GM23338 (cell line): ENCODE measurements around the gene FBLN1. TPM values are rescaled to one million over a fixed set of nuclear protein-coding genes. Genes with fewer than 3 reads are reported as not detected.

Experiments used
- ATAC-seq: fragments of 200-7000 bp; cut with Tn5 transposase; 3 replicates; pipeline ENCODE4 v1.9.1; 2020
- DNase-seq: peaks from one replicate; pipeline ENCODE4 v3.0.0-alpha.2; 2015; ENCODE audit warnings: low spot score
- H2AFZ ChIP-seq: fragments of 200-600 bp; sonication (generic); 2 replicates; pipeline ENCODE4 v1.8.0; 2016; ENCODE audit warnings: antibody characterized with exemption, mild to moderate bottlenecking, moderate library complexity
- H3F3A ChIP-seq: fragments of 200-600 bp; sonication (generic); replicated peaks from 2 replicates; pipeline ENCODE4 v1.8.0; 2017; ENCODE audit warnings: antibody characterized with exemption, mixed run types, low read depth
- H3K27ac ChIP-seq: fragments of 200-600 bp; sonication (generic); 2 replicates; pipeline ENCODE4 v1.6.1; 2016; ENCODE audit warnings: low read depth
- H3K27me3 ChIP-seq: fragments of 200-600 bp; sonication (generic); 2 replicates; pipeline ENCODE4 v1.8.0; 2016; ENCODE audit warnings: mild to moderate bottlenecking, mixed run types, moderate library complexity; ENCODE audit not compliant: insufficient read depth
- H3K36me3 ChIP-seq: fragments of 200-600 bp; sonication (generic); 2 replicates; pipeline ENCODE4 v1.8.0; 2016; ENCODE audit warnings: mild to moderate bottlenecking; ENCODE audit not compliant: insufficient read depth
- H3K4me1 ChIP-seq: fragments of 200-600 bp; sonication (generic); 2 replicates; pipeline ENCODE4 v1.8.0; 2016; ENCODE audit warnings: mild to moderate bottlenecking, moderate library complexity; ENCODE audit not compliant: insufficient read depth
- H3K4me2 ChIP-seq: fragments of 200-600 bp; sonication (generic); 2 replicates; pipeline ENCODE4 v1.7.1; 2017; ENCODE audit warnings: mixed run types
- H3K4me3 ChIP-seq: fragments of 200-600 bp; sonication (generic); 2 replicates; pipeline ENCODE4 v1.6.1; 2016; ENCODE audit warnings: mixed run types
- H3K79me2 ChIP-seq: fragments of 200-600 bp; sonication (generic); replicated peaks from 2 replicates; pipeline ENCODE4 v1.8.0; 2017; ENCODE audit warnings: mild to moderate bottlenecking; ENCODE audit not compliant: insufficient read depth
- H3K9me2 ChIP-seq: fragments of 200-600 bp; sonication (generic); 2 replicates; pipeline ENCODE4 v1.8.0; 2017; ENCODE audit not compliant: insufficient read depth
- H4K20me1 ChIP-seq: fragments of 200-600 bp; sonication (generic); replicated peaks from 2 replicates; pipeline ENCODE4 v1.8.0; 2017; ENCODE audit warnings: mild to moderate bottlenecking; ENCODE audit not compliant: insufficient read depth
- H3K27ac Mint-ChIP-seq: 2 replicates; pipeline ENCODE4 v1.8.0; 2020; ENCODE audit warnings: inconsistent platforms, mild to moderate bottlenecking, moderate library complexity, mixed read lengths
- H3K27me3 Mint-ChIP-seq: 3 replicates; pipeline ENCODE4 v1.8.0; 2022; ENCODE audit warnings: low read depth, mild to moderate bottlenecking, moderate library complexity, mixed read lengths, inconsistent platforms; ENCODE audit not compliant: insufficient read depth, poor library complexity
- H3K36me3 Mint-ChIP-seq: 3 replicates; pipeline ENCODE4 v1.8.0; 2021; ENCODE audit warnings: low read depth, mild to moderate bottlenecking, inconsistent platforms, moderate library complexity, mixed read lengths
- H3K4me1 Mint-ChIP-seq: 3 replicates; pipeline ENCODE4 v1.8.0; 2020; ENCODE audit warnings: mild to moderate bottlenecking, inconsistent platforms, mixed read lengths
- H3K4me3 Mint-ChIP-seq: 3 replicates; pipeline ENCODE4 v1.8.0; 2021; ENCODE audit warnings: moderate library complexity, mild to moderate bottlenecking, inconsistent platforms, mixed read lengths
- H3K9me3 Mint-ChIP-seq: 3 replicates; pipeline ENCODE4 v1.8.0; 2020; ENCODE audit warnings: moderate library complexity, mild to moderate bottlenecking, inconsistent platforms, mixed read lengths
- CREB1 ChIP-seq: fragments of 250-450 bp; sonication (Bioruptor Pico); IDR thresholded peaks from 2 replicates; pipeline ENCODE4 v1.5.0; 2020; ENCODE audit warnings: low read depth, mild to moderate bottlenecking, moderate library complexity
- EZH2 ChIP-seq: fragments of 200-600 bp; sonication (generic); IDR thresholded peaks from one replicate; pipeline ENCODE4 v1.8.0; 2017; ENCODE audit warnings: antibody characterized with exemption, mild to moderate bottlenecking, low read depth; ENCODE audit not compliant: unreplicated experiment
- EZH2phosphoT487 ChIP-seq: fragments of 200-600 bp; sonication (generic); IDR thresholded peaks from one replicate; pipeline ENCODE4 v1.8.1; 2018; ENCODE audit warnings: antibody characterized with exemption; ENCODE audit not compliant: unreplicated experiment
- JUNB ChIP-seq: IDR thresholded peaks from one replicate; pipeline ENCODE4 v1.6.1; 2016; ENCODE audit warnings: antibody characterized with exemption; ENCODE audit not compliant: unreplicated experiment
- POLR2AphosphoS5 ChIP-seq: IDR thresholded peaks from 2 replicates; pipeline ENCODE4 v1.6.1; 2016; ENCODE audit warnings: antibody characterized with exemption, low read depth
- REST ChIP-seq: IDR thresholded peaks from one replicate; pipeline ENCODE4 v1.6.1; 2018; ENCODE audit warnings: antibody characterized with exemption; ENCODE audit not compliant: unreplicated experiment
- ZNF114 ChIP-seq: fragments of 250-450 bp; sonication (Bioruptor Pico); IDR thresholded peaks from 2 replicates; pipeline ENCODE4 v1.5.0; 2020; ENCODE audit warnings: mild to moderate bottlenecking, moderate library complexity
- ZNF331 ChIP-seq: fragments of 250-450 bp; sonication (Bioruptor Pico); IDR thresholded peaks from 2 replicates; pipeline ENCODE4 v1.5.0; 2020; ENCODE audit warnings: low read depth, mild to moderate bottlenecking, moderate library complexity
- polyA plus RNA-seq: library from polyadenylated mRNA; unstranded; fragments of >200 nt; fragmentation: Nextera tagmentation; extraction: Ambion mirVana; gene quantifications from 2 replicates; pipeline ENCODE4 v1.2.1, GENCODE V29; 2016
- total RNA-seq: library from RNA; depleted of rRNA; stranded (reverse); fragments of >200 nt; shearing (Covaris generic); gene quantifications from 2 replicates; pipeline ENCODE4 v1.2.3, GENCODE V29; 2014
- TF ChIP-seq, protein P1 (sequence below), 2 experiments: fragments of 200-600 bp in 1 of 2; sonication (generic) in 1 of 2; conservative IDR thresholded peaks; 2 replicates each; pipeline versions ENCODE4 v1.5.1 to v1.6.1; 2016 to 2017; ENCODE audit warnings: antibody characterized with exemption in 2 of 2, low read depth in 2 of 2, mild to moderate bottlenecking in 2 of 2, moderate library complexity in 1 of 2

FBLN1 gene
- total and polyA plus RNA-seq, 2 experiments from 2014 or later: 90.1 to 137 TPM

GRCh38 chr22:45600790-45601730 is 98.4 kb downstream of the FBLN1 start:
- ATAC-seq: no peak
- H3K27ac Mint-ChIP-seq: no peak overlapping the region
- TF ChIP-seq REST (no peak), CREB1 (CRISPR knock-in tag) (no peak), ZNF114 (CRISPR knock-in tag) (no peak), EZH2phosphoT487 (no peak), ZNF331 (CRISPR knock-in tag) (no peak), JUNB (no peak), POLR2AphosphoS5 (no peak), EZH2 (no peak)
- TF ChIP-seq, protein P1, sequence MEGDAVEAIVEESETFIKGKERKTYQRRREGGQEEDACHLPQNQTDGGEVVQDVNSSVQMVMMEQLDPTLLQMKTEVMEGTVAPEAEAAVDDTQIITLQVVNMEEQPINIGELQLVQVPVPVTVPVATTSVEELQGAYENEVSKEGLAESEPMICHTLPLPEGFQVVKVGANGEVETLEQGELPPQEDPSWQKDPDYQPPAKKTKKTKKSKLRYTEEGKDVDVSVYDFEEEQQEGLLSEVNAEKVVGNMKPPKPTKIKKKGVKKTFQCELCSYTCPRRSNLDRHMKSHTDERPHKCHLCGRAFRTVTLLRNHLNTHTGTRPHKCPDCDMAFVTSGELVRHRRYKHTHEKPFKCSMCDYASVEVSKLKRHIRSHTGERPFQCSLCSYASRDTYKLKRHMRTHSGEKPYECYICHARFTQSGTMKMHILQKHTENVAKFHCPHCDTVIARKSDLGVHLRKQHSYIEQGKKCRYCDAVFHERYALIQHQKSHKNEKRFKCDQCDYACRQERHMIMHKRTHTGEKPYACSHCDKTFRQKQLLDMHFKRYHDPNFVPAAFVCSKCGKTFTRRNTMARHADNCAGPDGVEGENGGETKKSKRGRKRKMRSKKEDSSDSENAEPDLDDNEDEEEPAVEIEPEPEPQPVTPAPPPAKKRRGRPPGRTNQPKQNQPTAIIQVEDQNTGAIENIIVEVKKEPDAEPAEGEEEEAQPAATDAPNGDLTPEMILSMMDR (conservative IDR thresholded peaks at IDR 0.05; ENCODE audit: low read depth in 2 of 2): no peak
- H3K4me3 Mint-ChIP-seq: no peak overlapping the region
- H3K27me3 Mint-ChIP-seq: peaks cover 20% of the 10 kb centered on the region
- Histone ChIP-seq H4K20me1 (no peaks in the 10 kb centered on the region), H3K79me2 (no peaks in the 10 kb centered on the region), H3K27ac (no peak overlapping the region), H3K4me1 (no peaks in the 10 kb centered on the region; the same call in 1 of the 2 replicates), H3F3A (no peaks in the 10 kb centered on the region), H3K36me3 (no peaks in the 10 kb centered on the region), H3K27me3 (no peaks in the 10 kb centered on the region), H3K4me2 (no peak overlapping the region), H3K9me2 (peaks cover 4% of the 10 kb centered on the region; the same call in 1 of the 2 replicates), H2AFZ (no peak overlapping the region), H3K4me3 (no peak overlapping the region)
- no peaks in the 10 kb centered on the region for H3K36me3 Mint-ChIP-seq
- no peak for DNase-seq
- peaks cover 10% of the 10 kb centered on the region; the same call in 2 of the 3 replicates for H3K4me1 Mint-ChIP-seq
- no peaks in the 10 kb centered on the region for H3K9me3 Mint-ChIP-seq
